Fibroblast of skin of abdomen (primary cell): ENCODE data around the gene RTP3.
A peak's percentile ranks its signal among the peaks of the same experiment; 100 is the strongest.

ENCODE experiments used
- DNase-seq: peaks from one replicate; pipeline ENCODE4 v3.0.0-alpha.2; 2013

RTP3 gene

DNA sequence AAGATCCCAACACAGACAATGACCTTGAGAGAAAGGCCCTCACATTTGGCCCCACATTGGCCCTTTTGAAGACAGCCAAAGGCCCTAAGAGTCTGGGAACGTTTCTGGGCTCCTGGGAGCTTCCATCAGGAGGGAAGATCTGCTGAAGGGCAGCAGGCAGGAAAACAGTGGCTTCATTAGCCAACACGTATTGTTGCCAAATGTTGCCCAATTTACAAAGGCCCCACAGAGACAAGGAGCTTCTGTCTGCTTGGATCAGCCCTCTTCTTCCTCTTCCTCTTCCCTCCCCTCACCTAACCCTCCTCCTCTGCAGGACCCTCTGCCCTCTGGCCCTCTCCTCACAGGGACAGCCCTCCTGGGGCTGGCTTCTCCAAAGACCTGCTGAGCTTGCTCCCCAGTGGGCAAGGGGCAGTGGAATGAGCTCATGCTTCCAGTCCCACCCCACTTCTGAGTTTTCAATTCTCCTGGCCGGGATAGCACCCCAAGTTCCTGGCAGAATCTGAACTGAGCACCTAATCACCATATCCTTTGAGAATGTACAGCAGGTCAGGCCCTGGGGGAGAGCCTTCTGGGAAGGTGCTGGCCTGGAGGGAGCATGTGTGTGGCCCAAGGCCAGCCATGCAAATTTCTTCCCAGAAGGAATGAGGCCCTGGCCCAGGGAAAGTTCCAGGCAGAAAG is 28.0 kb upstream of the RTP3 start:
- DNase-seq, result no peak

DNA sequence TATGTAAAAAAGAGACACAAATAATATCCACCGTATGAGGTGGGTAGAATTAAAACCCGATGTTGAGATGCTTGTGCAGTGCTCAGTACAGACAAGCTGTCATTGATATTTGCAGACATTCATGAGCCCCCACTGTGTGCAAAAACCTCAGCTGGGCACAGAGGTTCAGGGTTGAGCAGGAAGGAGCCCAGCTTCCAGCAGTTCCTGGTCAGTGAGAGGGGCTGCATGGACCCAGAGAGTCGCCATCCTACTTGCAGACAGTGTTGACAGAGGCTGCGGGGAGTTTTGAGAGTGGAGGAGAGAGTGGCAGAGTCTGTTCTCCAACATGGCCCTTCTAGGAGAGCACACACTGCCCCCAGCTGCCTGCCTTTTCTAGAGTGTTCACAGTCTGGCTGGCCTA is 26.9 kb upstream of the RTP3 start:
- no peak for DNase-seq

DNA sequence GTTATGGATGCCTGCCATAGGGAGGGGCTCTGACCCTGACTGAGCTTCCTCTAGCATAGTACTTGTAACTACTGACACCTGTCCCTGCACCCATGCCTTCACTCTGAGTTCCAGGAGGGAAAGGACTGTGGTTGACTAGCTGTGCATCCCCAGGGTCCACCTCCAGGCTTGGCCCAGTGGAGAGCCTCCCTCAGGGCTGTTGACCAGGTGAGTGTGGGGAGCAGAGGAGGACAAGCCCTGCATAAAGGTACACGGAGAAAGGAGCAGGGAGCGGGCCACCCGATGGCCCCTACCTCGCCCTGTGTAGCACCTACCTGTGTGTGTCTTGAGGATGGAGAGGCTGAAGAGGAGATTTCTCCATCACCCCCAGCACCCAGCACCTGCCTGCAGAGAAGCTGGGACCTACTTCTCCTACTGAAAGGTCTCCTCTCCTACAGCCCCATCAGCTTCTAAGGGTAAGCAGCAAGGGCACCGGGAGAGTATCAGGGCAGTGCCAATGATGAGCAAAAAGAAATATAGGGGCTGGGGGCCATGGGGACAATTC is 26.3 kb upstream of the RTP3 start:
- DNase-seq, result no peak

DNA sequence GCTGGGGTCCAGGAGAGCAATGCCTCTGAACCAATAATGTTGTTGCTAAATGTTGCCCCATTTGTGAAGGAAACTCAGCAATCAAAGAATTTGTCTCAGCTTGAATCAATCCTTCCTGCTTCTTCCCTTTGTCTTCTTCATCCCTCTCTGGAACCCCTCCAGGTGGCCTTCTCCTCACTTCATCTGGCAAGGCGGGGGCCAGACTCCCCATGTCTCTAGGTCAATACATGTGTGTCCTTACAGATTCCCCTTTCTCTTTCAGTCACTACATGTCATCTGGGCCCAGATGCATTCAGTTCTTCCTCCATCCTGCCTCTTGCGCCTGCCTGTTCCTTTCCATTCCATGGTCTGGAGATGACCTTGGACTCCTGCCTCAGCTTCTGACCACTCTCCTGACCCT is 25.0 kb upstream of the RTP3 start:
- no peak for DNase-seq

DNA sequence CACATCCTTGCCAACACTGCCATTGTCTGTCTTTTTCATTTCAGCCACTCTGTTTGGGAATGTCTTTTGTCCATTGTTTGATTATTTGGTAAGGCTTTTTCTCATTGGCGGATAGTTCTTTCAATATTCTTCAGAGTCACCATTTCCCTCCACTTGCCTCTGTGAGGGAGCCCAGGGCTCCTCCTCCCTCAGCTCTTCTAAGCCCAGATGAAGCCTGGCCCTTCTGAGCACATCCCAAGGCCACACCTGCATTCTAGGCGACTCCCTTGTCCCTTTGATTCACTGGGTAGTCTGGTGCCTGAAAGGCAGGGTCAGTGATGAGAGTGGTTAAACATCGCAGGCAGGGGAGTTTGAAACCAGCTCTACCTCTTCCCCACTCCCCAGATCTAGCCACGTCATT is 20.6 kb upstream of the RTP3 start:
- DNase-seq, result no peak

DNA sequence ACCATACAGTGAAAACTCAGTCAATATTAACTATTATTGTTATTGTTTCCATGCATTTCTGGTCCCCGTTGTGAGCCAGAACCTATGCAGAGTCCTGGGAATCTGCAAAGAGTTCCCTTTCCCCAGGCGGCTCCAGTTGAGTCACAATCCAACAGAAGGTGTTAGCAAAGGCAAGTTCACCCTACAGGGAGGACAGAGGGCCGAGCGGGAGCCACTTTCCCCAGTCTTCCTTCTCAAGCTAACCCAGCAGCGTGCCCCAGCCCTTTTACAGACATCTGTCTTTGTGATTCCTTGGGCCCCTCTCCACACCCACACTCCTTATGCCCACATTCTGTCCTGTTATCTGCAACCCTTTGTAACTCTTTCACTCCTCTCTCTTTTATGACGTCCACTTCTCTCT is 20.0 kb upstream of the RTP3 start:
- DNase-seq, result no peak

DNA sequence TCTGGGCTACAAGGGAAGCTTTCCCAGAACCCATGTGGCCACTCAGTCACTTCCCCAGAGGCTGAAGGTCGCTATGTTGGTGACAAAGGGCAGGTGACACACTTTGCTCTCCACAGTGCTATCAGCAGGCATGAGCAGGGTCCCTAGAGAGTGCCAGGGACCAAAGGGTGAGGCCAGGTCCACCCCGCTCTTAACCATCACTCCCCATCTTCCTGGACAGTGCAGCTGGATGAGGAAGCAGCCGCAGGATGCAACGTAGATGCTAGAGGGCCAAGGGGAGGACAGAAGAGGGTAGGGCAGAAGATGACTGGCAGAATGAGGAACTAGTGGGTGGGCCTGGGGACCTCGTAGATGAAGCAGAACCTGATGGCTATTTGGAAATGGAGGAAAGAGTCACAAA is 19.4 kb upstream of the RTP3 start:
- no peak for DNase-seq

DNA sequence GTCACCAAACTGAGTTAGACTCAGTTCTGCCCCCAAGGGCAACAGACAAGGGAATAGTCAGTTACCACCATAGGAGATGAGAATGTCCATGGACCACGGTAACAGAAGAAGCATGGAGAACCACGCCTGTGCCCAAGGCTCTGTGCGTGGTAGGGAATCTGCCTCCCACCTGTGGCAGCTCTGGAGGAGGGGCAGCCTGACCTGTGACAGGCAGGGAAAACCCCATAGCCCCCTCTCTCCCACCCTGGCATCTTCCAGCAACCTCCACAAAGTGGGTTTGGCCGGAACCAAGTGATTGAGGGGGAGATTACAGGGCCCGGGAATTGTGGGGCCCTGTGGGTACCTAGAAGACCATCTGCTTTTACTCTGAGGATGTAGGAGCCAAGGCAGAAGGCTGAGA is 18.8 kb upstream of the RTP3 start:
- DNase-seq, result no peak

DNA sequence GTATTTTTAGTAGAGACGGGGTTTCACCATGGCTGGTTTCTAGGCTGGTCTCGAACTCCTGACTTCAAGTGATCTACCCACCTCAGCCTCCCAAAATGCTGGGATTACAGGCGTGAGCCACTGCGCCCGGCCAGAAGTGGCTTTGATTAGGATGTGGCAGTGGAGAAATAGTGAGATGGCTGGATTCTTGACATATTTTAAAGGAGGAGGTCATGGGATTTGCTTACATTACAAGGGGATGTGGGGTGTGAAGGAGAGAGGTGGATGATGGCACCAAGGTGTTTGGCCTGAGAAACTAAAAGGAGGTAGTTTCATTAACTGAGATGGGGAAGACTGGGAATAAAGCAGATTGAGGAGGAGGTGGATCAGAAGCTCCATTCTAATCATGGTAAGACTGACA is 18.1 kb upstream of the RTP3 start:
- peak; percentile 18 for DNase-seq

DNA sequence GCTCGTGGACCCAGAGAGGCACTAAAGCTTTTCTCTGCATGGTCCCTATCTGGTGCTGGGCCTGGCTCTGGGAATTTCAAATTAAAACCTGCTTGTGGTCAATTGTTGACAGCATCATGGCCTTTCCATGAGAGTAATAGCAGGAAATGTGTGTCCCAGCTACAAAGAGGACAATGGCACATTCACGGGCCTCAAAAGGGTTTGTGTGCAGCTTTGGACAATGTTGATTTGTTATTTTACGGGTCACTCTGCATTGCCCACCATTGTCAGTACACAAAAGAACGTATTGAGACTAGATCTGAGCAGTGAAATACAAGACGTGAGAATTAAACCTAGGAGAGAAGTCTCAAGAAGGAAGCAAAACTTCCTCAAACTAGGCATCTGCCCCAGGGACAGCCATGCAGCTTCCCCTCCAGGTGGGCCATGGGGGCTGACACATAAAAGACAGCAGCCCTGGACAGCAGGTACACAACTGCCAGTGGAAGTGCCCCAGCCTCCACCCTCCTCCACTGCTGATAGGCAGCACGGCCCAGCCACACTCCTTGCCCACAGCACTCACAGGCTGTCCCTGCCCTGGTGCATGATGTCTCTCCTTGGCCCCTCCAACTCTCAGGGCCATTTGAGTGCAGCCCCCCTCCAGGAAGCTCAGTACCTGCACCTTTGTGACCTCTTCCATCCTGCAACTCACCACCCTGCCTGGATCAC is 17.1 kb upstream of the RTP3 start:
- no peak for DNase-seq

DNA sequence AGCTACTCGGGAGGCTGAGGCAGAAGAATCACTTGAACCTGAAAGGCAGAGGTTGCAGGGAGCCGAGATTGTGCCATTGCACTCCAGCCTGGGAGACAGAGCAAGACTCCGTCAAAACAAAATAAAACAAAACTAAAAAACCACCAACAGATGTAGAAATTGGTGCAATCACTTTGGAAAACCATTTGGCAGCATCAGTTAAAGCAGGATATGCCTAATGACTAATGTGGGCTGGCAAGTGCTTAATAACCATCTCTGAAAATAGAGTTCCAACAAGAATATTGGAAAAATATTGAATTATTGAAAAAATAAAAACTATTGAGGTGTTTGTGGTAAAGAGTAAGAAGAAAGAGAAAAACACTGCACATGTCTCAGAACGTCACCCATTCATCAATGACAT is 16.1 kb upstream of the RTP3 start:
- no peak for DNase-seq

DNA sequence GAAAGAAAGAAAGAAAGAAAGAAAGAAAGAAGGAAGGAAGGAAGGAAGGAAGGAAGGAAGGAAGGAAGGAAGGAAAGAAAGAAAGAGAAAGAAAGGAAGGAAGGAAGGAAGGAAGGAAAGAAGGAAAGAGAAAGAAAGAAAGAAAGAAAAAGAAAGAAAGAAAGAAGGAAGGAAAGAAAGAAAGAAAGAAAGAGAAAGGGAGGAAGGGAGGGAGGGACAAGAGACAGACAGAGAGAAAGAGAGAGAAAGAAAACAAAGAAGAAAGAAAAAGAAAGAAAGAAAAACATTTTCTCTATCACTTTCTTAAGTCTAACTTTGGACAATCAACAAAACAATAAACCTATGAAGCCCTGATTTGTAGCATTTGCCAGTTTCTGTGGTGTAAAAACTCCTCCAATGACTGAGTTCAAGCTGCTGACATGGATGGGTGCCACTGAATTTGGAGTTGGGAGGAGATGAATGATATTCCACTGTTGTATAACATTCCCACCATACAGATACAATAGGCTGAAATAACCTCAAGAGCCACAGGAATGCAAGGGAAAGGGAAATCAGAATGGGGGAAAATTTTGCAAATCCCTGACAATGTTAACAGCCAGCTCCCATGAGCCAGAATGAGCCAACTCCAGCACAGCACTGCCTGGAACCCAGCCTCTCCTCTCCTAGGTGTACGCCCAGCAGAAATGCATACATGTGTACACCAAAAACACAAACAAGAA is 15.0 kb upstream of the RTP3 start:
- peak; percentile 93 for DNase-seq

DNA sequence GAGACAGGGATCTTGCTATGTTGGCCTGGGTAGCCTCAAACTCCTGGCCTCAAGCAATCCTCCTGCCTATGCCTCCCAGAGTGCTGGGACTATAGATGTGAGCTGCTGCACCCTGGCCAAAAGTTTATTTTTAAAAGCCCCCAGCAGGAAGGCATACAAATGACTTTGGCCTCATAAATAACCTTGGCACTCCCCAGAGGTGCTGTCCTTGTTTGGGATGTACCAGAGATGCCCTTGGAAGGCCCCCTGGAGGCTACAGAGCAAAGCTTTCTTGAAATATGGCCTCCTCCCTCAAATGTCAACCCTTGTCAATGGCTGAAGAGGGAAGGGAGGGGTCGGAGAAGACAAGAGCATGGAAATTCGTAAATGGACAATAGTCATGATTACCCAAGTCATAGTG is 14.0 kb upstream of the RTP3 start:
- no peak for DNase-seq

DNA sequence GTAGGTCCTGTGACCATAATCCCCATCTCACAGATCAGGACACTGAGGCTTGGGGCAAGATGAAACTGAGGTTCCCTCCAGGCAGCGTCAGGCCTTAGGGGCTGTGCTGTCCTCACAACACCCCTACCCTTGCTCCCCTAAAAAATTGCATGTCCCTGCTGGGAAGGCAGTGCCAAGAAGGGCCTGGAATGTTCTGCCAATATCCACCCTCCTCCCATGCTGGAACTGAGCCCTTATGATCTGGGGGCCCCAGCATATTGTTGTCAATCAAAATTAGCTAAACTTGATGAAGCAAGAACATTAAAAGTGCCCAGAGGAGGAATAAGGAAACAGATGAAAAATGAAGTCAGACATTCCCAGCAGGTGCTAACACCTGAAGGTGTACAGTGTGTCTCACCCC is 13.4 kb upstream of the RTP3 start:
- no peak for DNase-seq

DNA sequence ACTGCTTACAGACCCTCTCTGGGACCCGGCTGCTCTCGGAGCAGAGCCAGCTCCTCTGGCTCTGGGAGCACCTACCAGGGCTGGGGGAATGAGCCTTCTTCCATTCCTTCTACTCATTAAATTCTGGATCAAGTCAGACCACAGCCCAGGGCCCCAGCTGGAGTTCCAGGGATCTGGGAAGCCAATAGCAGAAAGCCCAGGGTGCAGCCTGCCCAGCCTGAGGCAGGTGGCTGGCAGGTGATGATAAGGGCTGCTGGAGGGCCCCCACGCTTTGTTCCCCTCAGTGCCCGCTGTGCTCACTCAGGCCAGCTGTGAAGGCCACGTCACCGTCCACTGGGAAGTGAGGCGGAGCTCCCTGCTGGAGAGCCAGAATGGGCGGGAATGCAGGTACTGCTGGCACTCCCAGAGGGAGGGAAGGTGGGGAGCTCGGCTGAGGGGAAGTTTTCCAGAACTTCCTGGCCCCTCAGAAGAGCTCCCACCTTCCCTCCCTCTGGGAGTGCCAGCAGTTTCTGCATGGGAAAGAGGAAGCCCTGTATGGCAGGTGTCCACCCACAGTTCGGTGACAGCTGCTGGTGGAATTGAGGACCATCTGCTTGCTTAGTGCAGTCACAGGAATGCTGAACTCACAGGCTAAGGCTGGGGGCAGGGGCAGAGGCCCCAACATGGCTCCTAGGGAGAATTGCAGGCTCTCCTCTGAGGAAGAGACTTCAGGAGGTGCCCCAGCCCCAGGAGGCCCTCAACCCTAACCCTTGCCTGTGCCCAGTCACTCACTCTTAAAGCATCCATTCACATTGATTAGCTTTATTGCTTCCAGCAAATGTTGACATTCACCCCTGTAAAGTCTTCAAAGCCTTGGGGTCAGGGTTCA is 12.6 kb upstream of the RTP3 start:
- no peak for DNase-seq

DNA sequence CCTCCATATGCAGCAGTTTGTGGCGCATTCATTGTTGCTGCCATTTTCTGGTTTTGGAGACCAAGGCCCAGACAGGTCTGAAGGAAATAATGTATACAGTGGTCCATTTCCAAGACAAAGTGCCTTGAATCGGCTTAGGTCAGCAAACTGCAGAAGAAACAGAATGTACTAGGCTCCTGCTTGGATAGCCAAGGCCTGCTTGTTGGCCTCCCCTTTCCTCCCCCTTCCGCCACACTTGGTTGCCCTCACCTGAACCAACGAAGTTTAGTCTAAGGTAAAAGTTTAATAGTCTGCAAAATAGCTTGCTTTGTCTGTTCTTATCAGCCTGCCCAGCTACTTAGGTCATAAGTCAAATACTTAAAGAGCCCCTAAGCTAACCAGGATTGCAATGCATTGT is 12.0 kb upstream of the RTP3 start:
- no peak for DNase-seq

DNA sequence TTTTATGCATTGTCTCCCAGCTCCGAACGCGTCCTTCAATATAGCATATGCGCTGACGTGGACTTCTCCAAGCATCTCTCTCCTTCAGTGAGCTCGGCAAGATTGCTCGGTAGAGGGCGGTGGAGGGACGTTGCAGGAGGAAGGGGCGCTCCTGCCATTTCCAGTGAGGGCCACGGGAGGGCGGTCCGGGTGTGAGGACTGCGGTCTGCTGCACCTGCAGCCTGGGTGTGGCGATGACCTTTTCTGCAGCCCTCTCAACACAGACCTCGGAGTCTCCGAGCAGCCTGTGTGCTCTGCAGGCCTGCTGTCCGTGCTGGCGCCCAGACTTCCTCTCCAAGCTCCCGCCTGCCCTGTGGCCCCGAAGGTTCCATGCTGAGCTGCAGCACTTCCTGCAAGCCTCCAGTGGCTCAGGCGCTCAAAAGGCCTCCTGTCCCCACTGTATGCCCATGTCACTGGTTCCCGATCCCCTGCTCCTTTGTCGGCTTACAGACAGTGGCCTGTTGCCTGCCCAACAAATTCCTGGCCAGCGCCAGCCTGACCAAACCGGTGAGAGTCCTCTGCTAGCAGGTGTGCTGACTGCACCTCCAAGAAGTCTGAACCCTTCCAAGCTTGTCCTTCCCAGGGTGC is 8.9 kb upstream of the RTP3 start:
- DNase-seq, result peak; percentile 85

DNA sequence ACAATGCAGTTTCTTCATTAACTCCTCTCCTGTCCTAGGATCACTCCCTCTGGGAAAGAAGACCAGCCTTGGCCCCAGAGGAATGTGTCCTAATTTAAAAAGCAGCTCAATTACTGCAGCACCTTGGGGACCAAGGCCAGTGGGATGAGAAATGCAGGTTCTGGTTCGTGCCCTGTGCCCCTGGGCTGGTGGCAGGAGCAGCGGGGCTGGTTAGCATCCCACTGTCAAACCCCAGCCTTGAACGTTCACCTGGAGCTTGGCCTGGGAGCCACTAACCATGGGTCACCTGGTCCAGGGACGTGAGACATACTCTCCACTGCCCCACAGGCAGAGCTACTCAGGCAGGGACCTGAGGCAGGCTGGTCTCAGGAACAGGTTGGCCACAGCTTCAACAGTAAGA is 8.4 kb upstream of the RTP3 start:
- no peak for DNase-seq

DNA sequence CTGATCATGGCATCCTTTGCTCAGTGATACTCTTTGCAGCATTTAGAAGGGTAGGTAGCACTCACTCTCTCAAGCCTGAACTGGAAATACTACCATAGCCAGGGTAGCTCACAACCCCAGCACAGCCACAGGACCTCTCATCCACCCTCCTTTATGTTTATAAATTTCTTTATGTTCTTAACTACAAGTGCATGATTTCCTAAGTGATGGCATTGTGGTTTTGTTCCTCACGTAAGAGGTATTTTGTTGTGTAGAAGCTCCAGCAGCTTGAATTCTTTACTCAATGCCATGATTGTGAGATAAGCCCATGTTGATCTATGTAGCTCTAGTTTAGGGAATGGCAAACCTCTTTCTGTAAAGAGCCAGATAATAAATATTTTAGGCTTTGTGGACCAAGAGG is 7.9 kb upstream of the RTP3 start:
- DNase-seq, result peak; percentile 52

DNA sequence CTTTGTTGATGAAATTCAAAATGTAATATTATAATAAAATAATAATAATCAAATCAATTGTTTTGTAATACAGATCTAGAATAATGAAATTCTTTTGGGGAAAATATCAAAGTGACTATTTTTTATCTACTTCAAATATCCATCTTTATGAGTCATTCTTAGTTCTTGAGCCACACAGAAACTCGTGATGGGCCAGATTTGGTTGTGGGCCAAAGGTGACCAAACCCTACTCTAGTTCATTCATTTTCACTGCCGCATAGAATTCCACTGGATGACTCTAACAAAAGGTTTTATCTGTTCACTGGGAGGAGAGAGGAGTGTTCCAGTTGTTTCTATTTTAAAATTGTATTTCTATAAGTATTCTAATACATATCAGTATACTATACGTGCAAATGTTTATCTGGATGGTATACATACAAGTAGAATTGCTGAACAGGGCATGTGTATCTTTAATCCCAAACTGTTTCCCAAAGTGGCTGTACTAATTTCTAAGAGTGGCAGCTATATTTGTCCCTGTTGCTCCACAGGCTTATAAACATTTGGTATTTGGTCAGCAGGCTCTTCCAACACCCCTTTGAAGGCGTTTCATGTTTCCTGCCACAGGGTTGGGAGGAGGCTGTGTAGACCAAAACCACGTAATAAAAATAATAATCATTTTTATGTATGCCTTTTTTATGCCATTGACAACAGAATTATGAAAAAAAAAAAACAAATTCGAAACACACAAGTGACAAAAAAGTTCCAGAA is 7.3 kb upstream of the RTP3 start:
- no peak for DNase-seq
